Measurements from ENCODE around the gene FAM83F.

The FAM83F gene

DNA sequence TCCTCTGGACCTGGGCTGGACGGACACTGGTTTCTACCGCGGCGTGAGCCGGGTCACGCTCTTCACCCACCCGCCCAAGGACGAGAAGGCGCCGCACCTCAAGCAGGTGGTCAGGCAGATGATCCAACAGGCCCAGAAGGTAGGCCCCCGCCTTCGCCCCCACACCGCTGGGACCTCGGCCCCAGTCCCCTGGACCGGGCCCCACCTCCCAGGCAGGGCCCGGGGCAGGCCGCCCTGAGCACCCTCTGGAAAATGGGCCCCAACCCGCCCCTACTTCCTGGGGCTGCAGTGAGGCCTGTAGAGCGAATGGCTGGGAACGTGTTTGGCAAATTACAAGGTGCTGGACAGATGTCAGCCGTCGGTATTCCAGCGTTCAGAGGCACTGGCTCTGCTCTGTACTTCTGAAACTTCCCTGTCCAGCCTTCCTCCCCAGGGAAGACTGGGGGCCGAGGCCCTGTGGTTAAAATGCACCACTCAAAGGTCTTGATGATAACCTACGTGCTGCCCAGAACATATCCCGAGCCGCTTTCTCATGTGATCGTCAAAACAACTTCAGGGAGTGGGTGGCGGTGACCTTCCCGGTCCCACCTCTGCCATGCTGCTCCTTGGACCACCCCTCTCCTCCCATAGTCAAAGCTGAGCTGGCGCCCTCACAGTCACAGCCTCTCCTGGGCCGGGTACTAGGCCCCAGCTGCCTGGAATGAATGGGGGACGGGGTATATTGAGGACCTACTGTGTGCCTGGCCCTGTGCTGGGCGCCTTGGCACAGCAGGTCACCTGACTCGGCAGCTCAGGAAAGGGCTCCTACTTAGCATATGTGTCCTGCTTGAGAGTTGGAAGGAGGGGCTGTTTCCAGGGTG is 869 bp downstream of the FAM83F start:
- DNase-seq (ENCODE audit: low read depth), result no peak

DNA sequence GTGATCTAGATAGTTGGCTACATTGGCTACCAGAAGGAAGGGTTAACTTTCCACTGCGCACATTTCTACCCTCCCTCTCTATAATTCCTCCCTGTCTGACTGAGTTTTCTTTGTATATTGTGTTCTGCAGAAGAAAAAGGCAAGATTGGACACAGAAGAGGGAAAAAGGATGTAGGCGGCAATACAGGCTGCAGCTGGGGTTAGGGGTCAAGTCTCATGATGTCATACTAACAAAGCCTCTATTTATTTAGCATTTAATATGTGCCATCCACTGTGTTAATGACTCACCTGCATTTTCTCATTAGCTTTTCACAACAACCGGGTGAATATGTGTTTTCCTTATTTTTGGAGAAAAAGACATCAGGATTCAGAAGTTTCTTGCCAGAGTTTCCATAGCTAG is 2.0 kb downstream of the FAM83F start:
- DNase-seq (ENCODE audit: low read depth), result no peak

DNA sequence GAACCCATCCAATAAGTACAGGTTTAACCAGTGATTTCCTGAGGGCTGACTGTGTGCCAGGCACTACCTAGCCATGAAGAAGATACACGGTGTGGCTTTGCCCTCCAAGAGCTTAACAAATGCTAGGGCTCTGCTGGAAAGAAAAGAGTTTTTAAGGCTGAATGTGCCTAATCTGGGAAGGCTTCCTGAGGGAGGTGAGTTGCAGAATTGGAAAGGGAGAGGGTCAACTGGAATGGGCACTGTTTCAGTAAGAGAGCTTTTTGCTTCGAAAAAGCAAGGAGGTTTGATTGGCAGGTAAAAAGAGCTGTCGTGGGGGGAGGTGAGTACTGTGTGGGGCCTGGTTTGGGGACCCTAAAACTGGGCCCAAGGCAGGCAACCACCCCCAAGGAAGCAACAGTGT is 2.7 kb downstream of the FAM83F start:
- no peak for DNase-seq (ENCODE audit: low read depth)

DNA sequence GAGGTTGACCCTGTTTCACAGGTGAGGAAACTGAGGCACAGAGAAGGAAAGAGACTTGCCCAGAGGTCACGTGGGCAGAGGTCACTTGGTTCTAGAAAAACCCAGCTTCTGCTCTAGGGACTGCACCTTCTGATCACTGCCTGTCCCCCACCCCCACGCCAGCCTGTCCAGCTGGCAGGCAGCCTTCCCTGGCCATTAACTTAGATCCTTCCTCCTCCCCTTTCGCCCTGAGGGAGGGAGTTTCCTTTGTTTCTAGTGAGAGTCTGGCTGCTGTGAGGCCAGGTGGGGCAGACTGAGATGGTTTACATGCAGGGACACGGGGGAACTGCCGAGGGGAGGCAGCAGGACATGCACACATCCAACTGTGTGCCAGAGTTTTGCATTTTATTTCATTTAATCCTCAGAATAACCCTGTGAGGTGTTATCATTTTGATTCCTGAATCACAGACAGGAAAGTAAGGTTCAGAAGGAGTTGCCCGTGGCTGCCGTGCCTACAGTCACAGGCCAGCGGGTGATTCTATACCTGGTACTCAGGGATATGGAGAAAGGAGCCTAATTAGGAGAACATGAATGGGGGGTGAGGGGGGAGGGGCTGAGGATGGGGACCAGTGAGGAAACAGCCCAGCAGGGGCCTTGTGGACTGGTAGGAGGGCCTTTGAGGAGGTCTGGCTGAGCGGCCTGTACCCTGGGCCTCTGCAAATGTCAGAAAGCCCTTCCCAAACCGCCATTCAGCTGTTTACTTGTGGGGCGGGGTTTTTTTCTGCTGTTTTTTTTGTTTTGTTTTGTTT is 3.4 kb downstream of the FAM83F start:
- peak; percentile 23 for DNase-seq (ENCODE audit: low read depth)

DNA sequence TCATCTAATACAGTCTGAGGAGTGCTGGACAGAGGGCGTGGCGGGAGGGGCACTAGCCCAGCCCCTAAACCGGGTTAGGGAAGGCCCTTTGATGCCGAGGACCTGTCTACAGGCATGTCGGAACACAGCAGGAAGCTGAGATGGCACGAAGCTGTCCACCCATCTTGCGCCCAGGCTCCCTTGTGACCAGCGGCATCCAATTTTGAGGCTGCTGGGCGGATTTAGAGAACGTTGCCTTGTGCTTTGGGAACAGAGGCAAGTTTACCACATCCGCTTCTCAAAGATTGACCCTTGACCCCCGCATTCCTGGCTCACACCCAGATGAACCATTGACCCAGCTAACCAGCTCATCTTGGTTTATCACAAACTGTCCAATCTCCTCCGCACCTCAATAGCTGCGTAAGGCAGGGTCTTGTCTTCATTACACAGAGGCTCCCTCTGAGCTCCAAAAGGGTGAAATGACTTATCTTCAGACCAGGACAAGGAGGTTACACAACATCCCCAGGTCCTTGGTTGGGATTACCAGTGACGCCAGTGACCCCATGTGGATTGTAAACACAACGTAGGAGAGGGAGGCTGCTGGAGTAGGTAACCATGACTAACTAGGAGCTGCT is 4.5 kb downstream of the FAM83F start:
- peak; percentile 72 for DNase-seq (ENCODE audit: low read depth)

DNA sequence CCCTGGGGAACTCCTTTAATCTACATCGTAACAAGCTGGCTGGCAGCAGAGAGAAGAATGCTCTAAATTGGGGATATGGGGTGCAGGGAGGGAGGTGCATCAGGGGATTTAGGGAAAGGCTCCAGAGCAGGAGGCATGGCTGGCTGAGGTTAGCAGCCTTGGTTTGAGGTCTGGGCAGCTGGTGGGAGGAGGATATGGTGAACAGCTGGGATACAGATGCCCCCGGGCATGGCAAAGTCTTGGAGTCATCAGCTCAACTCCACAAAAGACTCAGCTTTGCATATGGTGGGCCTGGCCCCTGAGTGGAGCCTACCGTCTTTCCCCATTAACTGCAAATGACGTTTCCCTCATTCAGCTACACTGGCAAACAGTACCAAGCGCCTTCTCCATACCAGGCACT is 5.4 kb downstream of the FAM83F start:
- DNase-seq (ENCODE audit: low read depth), result no peak

DNA sequence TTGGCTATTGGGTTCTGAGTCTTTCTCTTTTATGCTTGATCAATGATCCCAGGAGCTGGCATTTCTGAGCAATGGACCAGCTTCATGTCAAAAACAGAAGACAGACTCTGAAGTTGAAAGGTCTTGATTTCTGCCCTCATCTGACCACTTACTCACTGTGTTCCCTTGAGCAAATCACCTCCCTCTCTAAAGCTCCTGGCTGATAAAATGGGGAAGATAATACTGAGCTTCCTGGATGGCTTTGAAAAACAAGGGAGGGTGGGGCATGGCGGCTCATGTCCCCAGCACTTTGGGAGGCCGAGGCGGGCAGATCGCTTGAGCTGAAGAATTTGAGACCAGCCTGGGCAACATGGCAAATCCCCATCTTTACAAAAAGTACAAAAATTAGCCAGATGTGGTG is 6.4 kb downstream of the FAM83F start:
- DNase-seq (ENCODE audit: low read depth), result no peak

DNA sequence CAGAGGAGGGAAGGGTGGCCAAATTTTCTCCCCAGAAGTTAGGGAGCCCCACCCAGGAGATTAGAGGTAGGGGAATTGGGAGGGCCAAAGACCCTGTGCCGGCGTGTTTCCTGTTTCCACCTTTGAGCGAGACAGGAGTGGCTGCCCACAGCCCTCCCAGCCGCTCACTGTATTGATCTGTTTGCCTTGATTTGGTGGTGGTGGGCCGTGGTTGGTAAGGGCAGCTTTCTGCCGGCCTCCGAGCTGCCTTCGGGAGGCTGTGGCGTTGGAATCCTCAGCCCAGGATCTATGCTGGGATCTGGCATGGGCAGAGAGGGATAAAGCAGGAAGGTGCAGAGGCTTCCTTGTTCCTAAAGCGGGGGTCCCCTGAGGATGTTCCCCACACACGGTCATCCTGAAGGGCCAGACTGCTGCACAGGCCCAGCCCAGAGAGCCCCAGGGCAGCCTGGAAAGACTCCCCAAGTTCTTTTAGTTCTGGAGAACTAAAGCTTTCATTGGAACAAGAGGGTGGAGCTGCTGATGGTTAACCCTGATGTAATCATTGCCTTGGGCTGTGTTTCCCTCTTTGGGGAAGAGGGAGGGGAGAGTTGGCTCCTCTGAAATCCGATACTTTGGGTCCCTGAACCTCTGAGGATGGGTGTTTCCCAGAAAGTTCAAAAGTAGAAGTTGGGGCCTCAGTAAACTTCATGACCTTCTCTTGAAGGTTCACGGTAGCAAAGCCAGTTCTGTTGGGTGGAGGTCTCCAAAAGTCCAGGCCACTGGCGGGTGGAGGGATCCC is 7.2 kb downstream of the FAM83F start:
- DNase-seq (ENCODE audit: low read depth), result no peak

DNA sequence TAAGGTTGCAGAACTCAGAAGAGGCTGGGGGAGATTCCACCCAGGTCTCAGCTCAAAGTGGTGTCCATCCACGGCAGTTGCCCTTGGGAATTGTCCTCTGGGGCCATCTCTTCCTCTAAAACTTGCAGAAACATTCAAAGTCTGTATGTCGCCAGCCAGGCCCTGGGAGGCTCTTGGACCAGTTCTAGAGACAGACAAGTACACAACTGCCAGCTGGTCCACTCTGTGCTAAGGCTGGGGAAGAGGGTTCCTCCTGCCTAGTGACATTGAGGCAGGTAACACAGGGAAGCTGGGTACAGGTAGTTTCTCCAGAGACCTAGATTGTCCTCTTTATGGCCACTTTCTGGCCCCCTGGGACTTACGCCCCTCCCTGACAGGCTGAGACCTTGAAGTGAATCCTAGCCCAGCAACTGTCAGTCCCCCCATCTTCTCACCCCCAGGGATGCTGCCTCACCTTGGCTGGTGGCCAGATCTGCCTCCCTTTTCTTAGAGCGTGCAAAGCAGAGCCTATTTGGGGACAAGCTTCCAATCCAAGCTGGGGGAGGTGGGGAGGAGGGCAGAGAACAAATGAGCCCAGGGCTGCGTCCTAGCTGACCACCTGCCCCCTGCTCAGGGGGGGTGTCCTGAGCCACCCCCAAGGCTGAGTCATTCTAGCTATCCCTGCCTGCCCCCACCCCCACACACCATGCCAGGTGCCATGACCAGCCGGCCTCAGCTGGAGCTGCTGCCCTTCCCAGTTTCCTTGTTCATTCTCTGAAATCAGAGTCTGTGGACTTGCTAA is 8.4 kb downstream of the FAM83F start:
- no peak for DNase-seq (ENCODE audit: low read depth)

DNA sequence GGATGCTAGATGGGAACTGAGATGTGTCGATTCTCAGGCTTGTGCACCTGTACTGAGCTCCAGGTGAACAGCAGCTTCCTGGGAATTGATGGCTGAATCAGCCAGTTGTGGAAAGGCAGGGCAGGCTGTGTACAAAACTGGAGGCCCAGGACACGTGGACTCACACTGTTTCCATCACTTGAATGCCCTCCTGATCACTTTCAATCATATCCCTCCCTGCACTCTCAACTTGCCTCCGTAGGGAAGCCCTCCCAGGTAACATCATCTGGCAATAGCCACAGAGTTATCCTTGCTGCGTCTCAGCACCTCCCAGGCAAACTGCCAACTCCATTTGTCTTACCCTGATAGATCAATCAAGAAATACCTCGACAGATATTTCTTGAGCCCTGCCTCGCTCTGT is 10.1 kb downstream of the FAM83F start:
- no peak for DNase-seq (ENCODE audit: low read depth)

DNA sequence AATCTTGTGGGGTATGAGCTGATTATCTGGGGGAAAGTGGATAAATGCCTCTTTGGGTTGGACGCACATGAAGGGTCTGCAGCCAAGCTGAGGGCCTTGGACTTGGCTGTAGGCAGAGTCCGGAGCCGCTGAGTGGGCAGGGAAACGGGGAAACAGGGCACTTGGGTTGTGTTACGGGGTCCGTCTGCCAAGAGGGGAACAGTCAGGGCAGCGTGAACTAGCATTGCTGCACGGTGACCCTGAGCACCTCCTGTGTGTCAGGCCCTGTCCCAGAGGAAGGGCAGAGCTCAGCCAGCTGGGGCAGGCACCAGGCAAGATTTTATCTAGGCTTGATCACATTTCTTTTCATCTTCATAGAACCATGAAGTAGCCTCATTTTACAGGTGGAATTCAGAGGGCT is 11.9 kb downstream of the FAM83F start:
- no peak for DNase-seq (ENCODE audit: low read depth)

DNA sequence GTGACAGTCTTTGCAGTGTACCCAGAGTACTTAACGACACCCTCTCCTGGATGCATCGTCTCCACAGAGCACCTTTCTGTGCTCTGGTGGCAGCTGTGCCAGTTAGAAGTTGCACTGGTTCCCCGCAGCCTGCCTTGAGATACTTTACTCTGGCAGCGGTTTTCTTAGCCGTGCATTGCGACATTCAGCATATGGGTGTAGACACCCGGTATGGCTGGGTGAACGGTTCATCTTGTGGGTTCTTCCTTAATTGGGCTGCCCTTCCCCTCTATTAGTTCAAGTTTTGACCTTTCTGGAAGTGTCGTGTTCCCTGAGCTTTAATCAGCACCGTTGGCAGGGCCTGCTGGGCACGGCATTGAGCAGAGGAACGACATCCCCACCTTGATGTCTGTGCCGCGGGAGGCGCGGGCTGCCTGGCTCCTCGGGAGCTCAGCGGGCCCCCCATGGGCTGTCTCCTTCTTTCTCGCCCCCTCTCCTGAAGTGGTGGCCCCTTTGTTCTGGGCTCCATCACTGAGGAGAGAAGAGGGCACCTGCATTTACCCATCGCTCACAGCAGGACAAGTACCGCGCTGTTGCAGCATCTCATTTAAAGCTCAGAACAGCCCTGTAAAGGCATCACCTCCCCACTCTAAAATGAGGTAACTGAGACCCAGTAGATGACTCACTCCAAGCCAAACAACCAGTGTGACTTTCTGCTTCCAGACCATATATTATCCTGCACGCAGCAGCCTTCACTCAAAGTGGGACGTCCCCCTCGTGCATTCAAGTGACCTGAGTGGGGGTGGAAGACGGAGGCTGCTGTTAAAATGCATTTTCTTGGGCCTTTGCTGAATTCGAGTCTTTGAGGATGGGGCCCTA is 13.3 kb downstream of the FAM83F start:
- DNase-seq (ENCODE audit: low read depth), result no peak

DNA sequence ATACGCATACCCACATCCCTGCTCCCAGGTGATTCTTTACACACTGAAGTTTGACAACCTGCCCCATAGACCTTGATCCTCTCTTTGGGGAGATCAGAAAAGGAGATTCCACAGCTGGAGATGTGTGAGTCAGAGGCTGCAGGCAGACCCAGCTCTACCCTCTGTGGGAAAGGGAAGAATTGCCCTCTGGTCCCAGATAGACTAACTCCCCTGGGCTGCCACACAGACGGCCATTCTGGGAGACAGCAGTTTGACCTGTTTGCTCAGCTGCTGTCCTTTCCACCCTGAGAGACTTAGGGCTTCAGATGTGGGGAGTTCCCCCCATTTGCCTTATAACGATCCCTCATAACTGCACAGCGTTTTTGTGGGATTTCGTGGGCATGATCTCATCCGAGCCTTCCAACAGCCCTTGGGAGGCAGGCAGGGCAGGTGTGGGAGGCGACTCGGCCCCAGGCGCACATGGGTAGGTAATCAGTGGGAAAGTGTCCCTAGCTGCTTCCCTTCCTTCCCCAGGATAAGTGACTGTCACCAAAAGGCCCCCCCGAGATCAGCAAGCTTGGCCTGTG is 14.1 kb downstream of the FAM83F start:
- peak; percentile 28 for DNase-seq (ENCODE audit: low read depth)

DNA sequence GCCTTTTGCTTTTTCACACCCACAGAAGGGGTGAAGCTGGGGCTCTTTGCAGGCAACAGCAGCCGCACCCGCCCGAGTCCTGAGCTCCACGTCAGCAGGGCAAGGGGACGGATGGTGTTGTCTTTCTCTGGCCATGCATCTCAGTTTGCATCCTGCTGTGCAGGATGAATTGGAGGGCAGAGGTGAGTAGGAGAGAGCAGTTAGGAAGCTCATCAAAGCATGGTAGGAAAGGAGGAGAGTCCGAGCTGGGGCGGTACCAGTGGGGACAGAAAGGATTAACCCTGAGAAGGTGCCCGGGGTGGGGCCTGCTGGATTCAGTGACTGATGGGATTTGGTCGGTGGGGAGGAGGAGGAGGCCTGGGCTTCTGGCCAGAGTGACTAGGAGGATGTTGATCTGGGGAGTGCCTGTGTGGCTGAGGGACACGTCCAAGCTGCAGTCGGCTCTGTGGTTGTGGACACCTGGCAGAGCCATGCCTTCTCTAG is 14.6 kb downstream of the FAM83F start:
- DNase-seq (ENCODE audit: low read depth), result no peak

DNA sequence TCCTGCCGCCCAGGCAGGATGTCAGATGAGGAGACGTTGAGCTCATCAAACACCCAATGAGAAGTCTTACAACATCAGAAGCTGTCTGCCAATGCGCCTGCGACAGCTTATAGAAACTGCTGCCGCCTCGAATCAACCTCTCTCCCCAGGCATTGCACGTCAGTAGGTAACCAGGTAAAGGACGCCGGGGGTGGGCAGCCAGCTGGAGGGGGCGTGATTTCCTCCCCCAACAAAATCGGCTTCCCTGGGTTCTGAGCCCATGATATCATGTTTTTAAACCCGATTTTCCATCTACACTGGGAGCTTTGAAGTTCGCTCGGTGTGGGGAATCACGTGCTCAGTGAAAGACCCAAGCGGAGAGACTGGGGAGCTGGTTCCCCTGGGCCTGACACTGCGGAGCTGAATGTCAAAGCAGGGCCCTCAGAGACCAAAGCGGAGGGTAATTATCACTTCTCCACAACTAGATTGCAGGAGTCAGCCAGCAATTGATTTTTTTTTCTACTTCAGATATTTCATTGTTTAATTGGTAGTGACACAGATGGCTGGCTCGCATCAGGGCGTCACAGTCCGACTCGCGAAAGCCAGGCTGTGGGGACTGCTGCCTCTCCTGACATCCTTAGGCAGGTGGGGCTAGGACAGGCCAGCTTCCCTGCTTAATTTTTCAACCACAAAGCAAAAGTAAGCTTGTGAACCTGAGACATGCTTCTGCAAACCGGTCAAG is 15.4 kb downstream of the FAM83F start:
- no peak for DNase-seq (ENCODE audit: low read depth)

DNA sequence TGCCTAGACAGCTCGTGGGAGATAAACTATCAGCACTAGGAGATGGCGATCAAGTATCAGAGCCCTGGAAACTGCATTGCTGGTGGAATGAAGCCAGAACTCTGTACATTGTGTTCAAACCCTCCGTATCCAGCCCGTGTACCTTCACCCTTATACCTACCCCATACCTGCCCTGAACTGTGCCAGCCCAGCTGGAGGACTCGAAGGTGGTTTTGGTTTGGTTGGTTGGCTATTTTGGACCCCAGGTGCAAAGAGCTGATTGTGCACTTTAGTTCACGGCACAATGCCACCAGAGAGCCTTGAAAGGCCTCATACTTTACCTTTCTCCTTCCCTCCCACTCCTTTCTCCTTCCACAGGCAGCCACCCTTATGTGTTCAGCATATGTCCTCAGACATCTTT is 16.0 kb downstream of the FAM83F start:
- no peak for DNase-seq (ENCODE audit: low read depth)

DNA sequence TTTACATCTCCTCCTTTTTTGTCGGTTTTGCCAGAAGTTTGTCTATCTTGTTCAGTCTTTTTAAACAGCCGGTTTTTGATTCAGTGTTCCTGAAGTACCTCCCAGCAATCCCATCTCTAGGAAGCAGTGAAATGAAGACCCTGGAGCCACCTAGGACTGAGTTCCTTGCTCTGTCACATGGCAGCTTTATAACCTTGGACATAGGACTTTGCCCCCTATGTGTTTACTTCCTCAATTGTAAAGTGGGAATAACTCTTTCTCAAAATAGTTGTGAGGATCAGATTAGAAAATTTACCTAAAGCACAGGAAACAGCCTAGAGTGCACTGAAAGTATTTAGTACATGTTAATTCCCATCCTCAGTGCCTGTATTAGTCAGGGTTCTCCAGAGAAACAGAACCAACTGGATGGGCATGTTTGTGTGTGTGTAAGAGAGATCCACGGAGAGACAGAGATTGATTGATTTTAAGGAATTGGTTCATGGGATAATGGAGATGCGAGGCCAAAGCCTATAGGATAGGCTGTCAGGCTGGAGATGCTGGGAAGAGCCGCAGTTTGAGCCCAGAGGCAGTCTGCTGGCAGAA is 20.0 kb downstream of the FAM83F start:
- DNase-seq (ENCODE audit: low read depth), result no peak

DNA sequence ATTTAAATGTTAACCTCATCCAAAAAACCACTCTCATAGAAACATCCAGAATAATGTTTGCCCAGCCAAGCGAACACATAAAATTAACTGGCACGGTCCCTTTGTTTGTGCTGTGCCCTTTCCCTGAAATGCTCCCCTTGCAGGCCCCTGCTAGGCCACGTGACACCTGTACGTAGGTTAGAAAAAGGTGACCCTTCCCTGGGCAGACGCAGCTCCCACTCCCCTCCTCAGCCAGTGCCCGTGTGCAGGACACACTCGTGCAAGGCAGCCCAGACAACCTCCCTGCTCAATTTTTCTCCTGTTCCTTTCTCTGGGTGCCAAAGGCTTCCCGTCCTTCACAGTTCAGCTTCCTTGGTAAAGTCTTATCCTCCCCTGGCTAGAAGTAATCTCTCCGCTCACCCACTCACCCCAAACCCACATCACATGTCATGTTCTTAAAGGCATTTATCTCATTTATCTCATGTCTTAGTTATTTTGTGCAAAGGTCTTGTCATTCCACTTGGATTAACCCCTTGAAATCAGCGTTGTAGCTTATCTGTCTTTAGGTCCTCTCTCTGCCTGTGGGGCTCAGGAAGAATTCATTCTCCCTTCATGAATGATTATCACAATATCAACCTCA is 20.7 kb downstream of the FAM83F start:
- no peak for DNase-seq (ENCODE audit: low read depth)

Measured in ELR (cell line).